ENCODE measurements around the gene NXNL1. TPM values are rescaled to one million over a fixed set of nuclear protein-coding genes. Genes with fewer than 3 reads are reported as not detected.

Gene NXNL1
- total and polyA plus RNA-seq, 2 donors (not counting 3 experiments of a cell fraction or from before 2014, with no cell fraction given): not detected

- Histone ChIP-seq H3K27me3 (ENCODE audit: control insufficient read depth in 2 of 2, insufficient read depth in 2 of 2, low read length in 2 of 2) (no peaks in the 10 kb centered on the region), H2AFZ (ENCODE audit: low read depth, low read length) (no peak overlapping the region), H3K27ac (ENCODE audit: insufficient read depth, low read depth, low read length) (no peak overlapping the region), H3K4me3 (replicated peaks in 1 of 3; ENCODE audit: insufficient read depth in 1 of 3, low read depth in 1 of 3, low read length in 3 of 3) (no peak overlapping the region), H3K4me2 (ENCODE audit: insufficient read depth, low read length) (no peak overlapping the region), H3K9me1 (replicated peaks; ENCODE audit: control insufficient read depth, extremely low read depth, insufficient read depth, low read length) (no peaks in the 10 kb centered on the region), H4K20me1 (replicated peaks; ENCODE audit: control insufficient read depth, extremely low read depth, insufficient read depth, low read length) (no peaks in the 10 kb centered on the region), H3K4me1 (ENCODE audit: control insufficient read depth, extremely low read depth, insufficient read depth, low read length) (no peaks in the 10 kb centered on the region), H3K9me3 (replicated peaks; ENCODE audit: control insufficient read depth, insufficient read depth, low read length) (no peaks in the 10 kb centered on the region), H3K9ac (replicated peaks; ENCODE audit: extremely low read depth, insufficient read depth, low read length) (no peak overlapping the region), H3K36me3 (ENCODE audit: control insufficient read depth in 2 of 2, extremely low read depth in 1 of 2, insufficient read depth in 2 of 2, low read length in 2 of 2) (no peaks in the 10 kb centered on the region), H3K79me2 (ENCODE audit: control insufficient read depth, insufficient read depth, low read length) (no peaks in the 10 kb centered on the region)
- CTCF ChIA-PET: interaction anchor here (1.2 kb wide), 1 partner anchor 11 kb away, joined by 8 read pairs; the partner anchor contains the start of gene TMEM221
- POLR2A ChIA-PET: no interaction called here
- intact Hi-C loops (cut with micrococcal nuclease): no loop called here
- FAIRE-seq: no peak
- no TSS peak for BruUV-seq (replicated peaks)
- TF ChIP-seq POLR2AphosphoS5 (IDR thresholded peaks at IDR 0.05; ENCODE audit: insufficient read depth, low read depth, low read length): no peak
- no peak for TF ChIP-seq CTCF (IDR thresholded peaks at IDR 0.05; ENCODE audit: extremely low read depth in 1 of 2, insufficient read depth in 1 of 2, low read depth in 1 of 2, low read length in 2 of 2)
- TF ChIP-seq MAX (IDR thresholded peaks at IDR 0.05; ENCODE audit: insufficient read depth, insufficient read length): no peak
- TF ChIP-seq JUN (IDR thresholded peaks at IDR 0.05; ENCODE audit: borderline replicate concordance, insufficient read depth, insufficient read length, low read depth): no peak
- no peak for TF ChIP-seq POLR2A (IDR thresholded peaks at IDR 0.05; ENCODE audit: low read depth, low read length)
- dilution Hi-C loops (cut with MboI; ENCODE audit: extremely low pct_ligation_motif_present, low sequenced_read_pairs): no loop called here
- DNase-seq (ENCODE audit: low read depth, low spot score): no peak
These were observed 24.4 kb downstream of the NXNL1 start for GRCh38 chr19:17436094-17436873.
